HEK293 (cell line): ENCODE data around the gene STK10.

Source experiments
- KLF16 ChIP-seq: fragments of 450-650 bp; formaldehyde crosslinking; IDR thresholded peaks from 2 replicates; pipeline ENCODE4 v1.5.1; 2017; ENCODE audit warnings: missing biosample characterization, missing genetic modification characterization
- SCRT1 ChIP-seq: fragments of 450-650 bp; formaldehyde crosslinking; IDR thresholded peaks from 2 replicates; pipeline ENCODE4 v1.5.1; 2016; ENCODE audit warnings: missing biosample characterization, missing genetic modification characterization, borderline replicate concordance
- SP2 ChIP-seq: fragments of 450-650 bp; formaldehyde crosslinking; IDR thresholded peaks from 2 replicates; pipeline ENCODE4 v1.5.1; 2016; ENCODE audit warnings: missing biosample characterization, missing genetic modification characterization
- ZBTB1 ChIP-seq: fragments of 450-650 bp; formaldehyde crosslinking; IDR thresholded peaks from 2 replicates; pipeline ENCODE4 v1.5.1; 2016; ENCODE audit warnings: missing biosample characterization, missing genetic modification characterization
- ZNF10 ChIP-seq: fragments of 450-650 bp; formaldehyde crosslinking; IDR thresholded peaks from 2 replicates; pipeline ENCODE4 v1.5.1; 2017; ENCODE audit warnings: missing biosample characterization, missing genetic modification characterization
- ZNF223 ChIP-seq: fragments of 450-650 bp; formaldehyde crosslinking; IDR thresholded peaks from 2 replicates; pipeline ENCODE4 v1.5.1; 2016; ENCODE audit warnings: missing biosample characterization, missing genetic modification characterization
- ZNF274 ChIP-seq, 2 experiments: fragments of 200-500 bp in 1 of 2; fragments of 450-650 bp in 1 of 2; sonication (Bioruptor generic) in 1 of 2; formaldehyde crosslinking in 1 of 2; IDR thresholded peaks; 2 replicates each; pipeline versions ENCODE4 v1.5.1 to v1.6.1; 2014 to 2016; ENCODE audit warnings: borderline replicate concordance in 1 of 2, inconsistent platforms in 1 of 2, low read length in 1 of 2, missing biosample characterization in 1 of 2, missing genetic modification characterization in 1 of 2
- ZNF530 ChIP-seq: fragments of 450-650 bp; formaldehyde crosslinking; IDR thresholded peaks from 2 replicates; pipeline ENCODE4 v1.5.1; 2016; ENCODE audit warnings: low read depth, missing biosample characterization, missing genetic modification characterization
- ZNF629 ChIP-seq: fragments of 450-650 bp; formaldehyde crosslinking; IDR thresholded peaks from 2 replicates; pipeline ENCODE4 v1.5.1; 2017; ENCODE audit warnings: missing biosample characterization, missing genetic modification characterization
- TF ChIP-seq, protein P1 (sequence below): fragments of 450-650 bp; formaldehyde crosslinking; IDR thresholded peaks from 2 replicates; pipeline ENCODE4 v1.5.1; 2016; ENCODE audit warnings: missing biosample characterization, missing genetic modification characterization
- TF ChIP-seq, protein P2 (sequence below): fragments of 450-650 bp; formaldehyde crosslinking; IDR thresholded peaks from 2 replicates; pipeline ENCODE4 v1.5.1; 2016; ENCODE audit warnings: missing biosample characterization, missing genetic modification characterization
- TF ChIP-seq, protein P3 (sequence below): fragments of 450-650 bp; formaldehyde crosslinking; optimal IDR thresholded peaks from 2 replicates; pipeline ENCODE3; 2016; ENCODE audit warnings: missing biosample characterization, mild to moderate bottlenecking, missing genetic modification characterization
- TF ChIP-seq, protein P4 (sequence below): sonication (generic); formaldehyde crosslinking; IDR thresholded peaks from 2 replicates; pipeline ENCODE4 v1.8.1; 2022; ENCODE audit warnings: mild to moderate bottlenecking, moderate library complexity, missing genetic modification reagents
- TF ChIP-seq, protein P5 (sequence below): fragments of 450-650 bp; formaldehyde crosslinking; IDR thresholded peaks from 2 replicates; pipeline ENCODE4 v1.5.1; 2016; ENCODE audit warnings: missing biosample characterization, missing genetic modification characterization

DNA sequence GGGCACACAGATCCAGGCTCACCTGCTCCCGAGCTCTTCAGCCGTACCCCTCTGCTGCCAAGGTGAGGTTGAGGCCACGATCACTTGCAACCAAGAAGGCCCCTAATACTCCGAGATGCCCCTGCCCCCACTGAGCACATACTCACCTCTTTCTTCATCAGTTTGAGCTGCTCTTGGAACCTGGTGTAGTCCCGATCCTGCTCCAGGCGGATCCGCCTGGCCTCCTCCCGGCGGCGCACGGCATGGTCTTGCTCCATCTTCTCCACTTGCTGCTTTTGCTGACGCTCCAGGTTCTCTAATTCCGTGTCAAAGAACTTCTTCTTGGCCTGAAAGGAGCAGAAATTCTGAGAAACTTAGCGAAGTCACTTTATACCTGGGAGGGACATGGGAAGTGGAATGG is 105.8 kb downstream of the STK10 start:
- TF ChIP-seq ZBTB1 (no peak), ZNF10 (tag by site-specific recombination) (no peak), ZNF629 (tag by site-specific recombination) (no peak), SCRT1 (tag by site-specific recombination) (no peak), SP2 (tag by site-specific recombination) (no peak), ZNF274 (IDR thresholded peaks at IDR 0.05; ENCODE audit: low read length) (no peak), ZNF274 (tag by site-specific recombination; IDR thresholded peaks at IDR 0.05; ENCODE audit: borderline replicate concordance) (no peak), ZNF530 (no peak), ZNF223 (tag by site-specific recombination) (no peak), KLF16 (tag by site-specific recombination) (no peak)
- TF ChIP-seq, protein P1, sequence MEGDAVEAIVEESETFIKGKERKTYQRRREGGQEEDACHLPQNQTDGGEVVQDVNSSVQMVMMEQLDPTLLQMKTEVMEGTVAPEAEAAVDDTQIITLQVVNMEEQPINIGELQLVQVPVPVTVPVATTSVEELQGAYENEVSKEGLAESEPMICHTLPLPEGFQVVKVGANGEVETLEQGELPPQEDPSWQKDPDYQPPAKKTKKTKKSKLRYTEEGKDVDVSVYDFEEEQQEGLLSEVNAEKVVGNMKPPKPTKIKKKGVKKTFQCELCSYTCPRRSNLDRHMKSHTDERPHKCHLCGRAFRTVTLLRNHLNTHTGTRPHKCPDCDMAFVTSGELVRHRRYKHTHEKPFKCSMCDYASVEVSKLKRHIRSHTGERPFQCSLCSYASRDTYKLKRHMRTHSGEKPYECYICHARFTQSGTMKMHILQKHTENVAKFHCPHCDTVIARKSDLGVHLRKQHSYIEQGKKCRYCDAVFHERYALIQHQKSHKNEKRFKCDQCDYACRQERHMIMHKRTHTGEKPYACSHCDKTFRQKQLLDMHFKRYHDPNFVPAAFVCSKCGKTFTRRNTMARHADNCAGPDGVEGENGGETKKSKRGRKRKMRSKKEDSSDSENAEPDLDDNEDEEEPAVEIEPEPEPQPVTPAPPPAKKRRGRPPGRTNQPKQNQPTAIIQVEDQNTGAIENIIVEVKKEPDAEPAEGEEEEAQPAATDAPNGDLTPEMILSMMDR (tag by site-specific recombination), result no peak
- TF ChIP-seq, protein P2, sequence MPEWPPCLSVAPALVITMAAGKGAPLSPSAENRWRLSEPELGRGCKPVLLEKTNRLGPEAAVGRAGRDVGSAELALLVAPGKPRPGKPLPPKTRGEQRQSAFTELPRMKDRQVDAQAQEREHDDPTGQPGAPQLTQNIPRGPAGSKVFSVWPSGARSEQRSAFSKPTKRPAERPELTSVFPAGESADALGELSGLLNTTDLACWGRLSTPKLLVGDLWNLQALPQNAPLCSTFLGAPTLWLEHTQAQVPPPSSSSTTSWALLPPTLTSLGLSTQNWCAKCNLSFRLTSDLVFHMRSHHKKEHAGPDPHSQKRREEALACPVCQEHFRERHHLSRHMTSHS (tag by site-specific recombination), result no peak
- TF ChIP-seq, protein P3, sequence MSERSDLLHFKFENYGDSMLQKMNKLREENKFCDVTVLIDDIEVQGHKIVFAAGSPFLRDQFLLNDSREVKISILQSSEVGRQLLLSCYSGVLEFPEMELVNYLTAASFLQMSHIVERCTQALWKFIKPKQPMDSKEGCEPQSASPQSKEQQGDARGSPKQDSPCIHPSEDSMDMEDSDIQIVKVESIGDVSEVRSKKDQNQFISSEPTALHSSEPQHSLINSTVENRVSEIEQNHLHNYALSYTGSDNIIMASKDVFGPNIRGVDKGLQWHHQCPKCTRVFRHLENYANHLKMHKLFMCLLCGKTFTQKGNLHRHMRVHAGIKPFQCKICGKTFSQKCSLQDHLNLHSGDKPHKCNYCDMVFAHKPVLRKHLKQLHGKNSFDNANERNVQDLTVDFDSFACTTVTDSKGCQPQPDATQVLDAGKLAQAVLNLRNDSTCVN (tag by site-specific recombination), result no peak
- TF ChIP-seq, protein P4, sequence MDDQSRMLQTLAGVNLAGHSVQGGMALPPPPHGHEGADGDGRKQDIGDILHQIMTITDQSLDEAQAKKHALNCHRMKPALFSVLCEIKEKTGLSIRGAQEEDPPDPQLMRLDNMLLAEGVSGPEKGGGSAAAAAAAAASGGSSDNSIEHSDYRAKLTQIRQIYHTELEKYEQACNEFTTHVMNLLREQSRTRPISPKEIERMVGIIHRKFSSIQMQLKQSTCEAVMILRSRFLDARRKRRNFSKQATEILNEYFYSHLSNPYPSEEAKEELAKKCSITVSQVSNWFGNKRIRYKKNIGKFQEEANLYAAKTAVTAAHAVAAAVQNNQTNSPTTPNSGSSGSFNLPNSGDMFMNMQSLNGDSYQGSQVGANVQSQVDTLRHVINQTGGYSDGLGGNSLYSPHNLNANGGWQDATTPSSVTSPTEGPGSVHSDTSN (CRISPR knock-in tag), result no peak
- TF ChIP-seq, protein P5, sequence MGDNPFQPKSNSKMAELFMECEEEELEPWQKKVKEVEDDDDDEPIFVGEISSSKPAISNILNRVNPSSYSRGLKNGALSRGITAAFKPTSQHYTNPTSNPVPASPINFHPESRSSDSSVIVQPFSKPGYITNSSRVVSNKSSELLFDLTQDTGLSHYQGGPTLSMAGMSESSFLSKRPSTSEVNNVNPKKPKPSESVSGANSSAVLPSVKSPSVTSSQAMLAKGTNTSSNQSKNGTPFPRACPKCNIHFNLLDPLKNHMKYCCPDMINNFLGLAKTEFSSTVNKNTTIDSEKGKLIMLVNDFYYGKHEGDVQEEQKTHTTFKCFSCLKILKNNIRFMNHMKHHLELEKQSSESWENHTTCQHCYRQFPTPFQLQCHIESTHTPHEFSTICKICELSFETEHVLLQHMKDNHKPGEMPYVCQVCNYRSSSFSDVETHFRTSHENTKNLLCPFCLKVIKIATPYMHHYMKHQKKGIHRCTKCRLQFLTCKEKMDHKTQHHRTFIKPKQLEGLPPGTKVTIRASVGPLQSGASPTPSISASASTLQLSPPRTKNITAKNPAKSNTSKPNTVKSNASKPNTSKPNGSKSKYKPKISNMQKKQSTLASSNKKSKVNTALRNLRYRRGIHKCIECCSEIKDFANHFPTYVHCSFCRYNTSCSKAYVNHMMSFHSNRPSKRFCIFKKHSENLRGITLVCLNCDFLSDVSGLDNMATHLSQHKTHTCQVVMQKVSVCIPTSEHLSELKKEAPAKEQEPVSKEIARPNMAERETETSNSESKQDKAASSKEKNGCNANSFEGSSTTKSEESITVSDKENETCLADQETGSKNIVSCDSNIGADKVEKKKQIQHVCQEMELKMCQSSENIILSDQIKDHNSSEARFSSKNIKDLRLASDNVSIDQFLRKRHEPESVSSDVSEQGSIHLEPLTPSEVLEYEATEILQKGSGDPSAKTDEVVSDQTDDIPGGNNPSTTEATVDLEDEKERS, result no peak
